ENCODE data around the gene CNN1. TPM values are rescaled to one million over a fixed set of nuclear protein-coding genes. Genes with fewer than 3 reads are reported as not detected.
A peak's percentile ranks its signal among the peaks of the same experiment; 100 is the strongest.

The CNN1 gene
- total and polyA plus RNA-seq, 2 of the 13 experiments (the other 11 are each of a cell fraction or from before 2014, with no cell fraction given): 0.70 to 1.1 TPM

DNA sequence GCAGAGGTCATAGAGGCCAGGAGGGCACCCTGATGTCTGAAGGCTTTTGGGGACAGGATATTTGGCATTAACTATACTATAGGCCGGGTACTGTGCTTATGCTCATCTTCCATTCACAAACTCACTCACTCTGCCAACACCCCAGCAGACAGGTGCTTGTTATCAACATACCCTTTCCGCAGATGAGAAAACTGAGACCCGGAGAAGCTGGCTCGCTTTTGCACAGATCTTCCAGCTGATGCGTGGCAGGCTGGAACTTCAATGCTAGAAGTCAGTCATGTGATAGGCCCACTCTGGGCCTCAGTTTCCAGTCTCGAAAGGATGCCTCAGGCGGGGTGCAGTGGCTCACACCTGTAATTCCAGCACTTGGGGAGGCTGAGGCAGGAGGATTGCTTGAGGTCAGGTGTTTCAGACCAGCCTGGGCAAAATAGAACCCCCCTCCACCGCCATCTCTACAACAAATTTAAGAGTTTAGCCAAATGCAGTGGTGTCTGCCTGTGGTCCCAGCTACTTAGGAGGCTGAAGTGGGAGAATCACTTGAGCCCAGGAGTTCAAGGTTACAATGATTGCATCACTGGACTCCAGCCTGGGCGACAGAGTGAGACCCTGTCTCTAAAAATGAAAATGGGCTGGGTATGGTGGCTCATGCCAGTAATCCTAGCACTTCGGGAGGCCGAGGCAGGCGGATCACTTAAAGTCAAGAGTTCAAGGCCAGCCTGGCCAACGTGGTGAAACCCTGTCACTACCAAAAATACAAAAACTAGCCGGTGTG is 9.5 kb downstream of the CNN1 start (continued):
- TF ChIP-seq SMYD3 (CRISPR knock-in tag; IDR thresholded peaks at IDR 0.05) (no peak), ZNF737 (CRISPR knock-in tag; IDR thresholded peaks at IDR 0.05; ENCODE audit: borderline replicate concordance) (no peak), HNF4A (CRISPR knock-in tag; IDR thresholded peaks at IDR 0.05) (peak; percentile 43; the same call in 1 of the 2 replicates), ZBTB38 (CRISPR knock-in tag; IDR thresholded peaks at IDR 0.05) (no peak), HOXD1 (CRISPR knock-in tag; IDR thresholded peaks at IDR 0.05) (no peak), ATF1 (CRISPR knock-in tag; IDR thresholded peaks at IDR 0.05) (no peak), ZNF143 (CRISPR knock-in tag; IDR thresholded peaks at IDR 0.05) (no peak), SSRP1 (CRISPR knock-in tag; IDR thresholded peaks at IDR 0.05) (no peak), SNAI1 (CRISPR knock-in tag; IDR thresholded peaks at IDR 0.05; ENCODE audit: borderline replicate concordance) (no peak), MTA1 (CRISPR knock-in tag; IDR thresholded peaks at IDR 0.05; ENCODE audit: borderline replicate concordance) (no peak), SP1 (IDR thresholded peaks at IDR 0.05) (no peak), SP1 (CRISPR knock-in tag; IDR thresholded peaks at IDR 0.05) (no peak), ZNF260 (CRISPR knock-in tag; IDR thresholded peaks at IDR 0.05; ENCODE audit: borderline replicate concordance, low read depth) (no peak), HNF4G (IDR thresholded peaks at IDR 0.05; ENCODE audit: borderline replicate concordance, low read depth, low read length) (no peak), HNF4G (CRISPR knock-in tag; IDR thresholded peaks at IDR 0.05; ENCODE audit: borderline replicate concordance, low read depth) (no peak), SALL2 (CRISPR knock-in tag; IDR thresholded peaks at IDR 0.05) (no peak), ZNF446 (CRISPR knock-in tag; IDR thresholded peaks at IDR 0.05) (no peak), ZSCAN31 (CRISPR knock-in tag; IDR thresholded peaks at IDR 0.05; ENCODE audit: low read depth) (no peak), ZNF816 (CRISPR knock-in tag; IDR thresholded peaks at IDR 0.05; ENCODE audit: borderline replicate concordance) (no peak), ZNF530 (CRISPR knock-in tag; IDR thresholded peaks at IDR 0.05; ENCODE audit: low read depth) (no peak), GATAD2A (CRISPR knock-in tag; IDR thresholded peaks at IDR 0.05) (0 out of 2 replicates have a peak, but pooled peaks have one; percentile 36), SMAD3 (CRISPR knock-in tag; IDR thresholded peaks at IDR 0.05) (no peak), TEAD3 (CRISPR knock-in tag; optimal IDR thresholded peaks at IDR 0.05; ENCODE audit: borderline replicate concordance) (no peak), ZNF777 (CRISPR knock-in tag; IDR thresholded peaks at IDR 0.05) (no peak)
- TF ChIP-seq, protein P1, sequence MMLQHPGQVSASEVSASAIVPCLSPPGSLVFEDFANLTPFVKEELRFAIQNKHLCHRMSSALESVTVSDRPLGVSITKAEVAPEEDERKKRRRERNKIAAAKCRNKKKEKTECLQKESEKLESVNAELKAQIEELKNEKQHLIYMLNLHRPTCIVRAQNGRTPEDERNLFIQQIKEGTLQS (CRISPR knock-in tag; IDR thresholded peaks at IDR 0.05): peak; percentile 51; the same call in 1 of the 2 replicates
- TF ChIP-seq, protein P2, sequence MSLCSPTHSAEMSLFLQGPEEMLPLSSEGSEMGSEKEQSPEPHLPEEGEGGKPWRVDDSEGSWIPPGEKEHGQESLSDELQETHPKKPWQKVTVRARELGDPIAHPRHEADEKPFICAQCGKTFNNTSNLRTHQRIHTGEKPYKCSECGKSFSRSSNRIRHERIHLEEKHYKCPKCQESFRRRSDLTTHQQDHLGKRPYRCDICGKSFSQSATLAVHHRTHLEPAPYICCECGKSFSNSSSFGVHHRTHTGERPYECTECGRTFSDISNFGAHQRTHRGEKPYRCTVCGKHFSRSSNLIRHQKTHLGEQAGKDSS (CRISPR knock-in tag; IDR thresholded peaks at IDR 0.05; ENCODE audit: borderline replicate concordance, low read depth): no peak
- TF ChIP-seq, protein P3, sequence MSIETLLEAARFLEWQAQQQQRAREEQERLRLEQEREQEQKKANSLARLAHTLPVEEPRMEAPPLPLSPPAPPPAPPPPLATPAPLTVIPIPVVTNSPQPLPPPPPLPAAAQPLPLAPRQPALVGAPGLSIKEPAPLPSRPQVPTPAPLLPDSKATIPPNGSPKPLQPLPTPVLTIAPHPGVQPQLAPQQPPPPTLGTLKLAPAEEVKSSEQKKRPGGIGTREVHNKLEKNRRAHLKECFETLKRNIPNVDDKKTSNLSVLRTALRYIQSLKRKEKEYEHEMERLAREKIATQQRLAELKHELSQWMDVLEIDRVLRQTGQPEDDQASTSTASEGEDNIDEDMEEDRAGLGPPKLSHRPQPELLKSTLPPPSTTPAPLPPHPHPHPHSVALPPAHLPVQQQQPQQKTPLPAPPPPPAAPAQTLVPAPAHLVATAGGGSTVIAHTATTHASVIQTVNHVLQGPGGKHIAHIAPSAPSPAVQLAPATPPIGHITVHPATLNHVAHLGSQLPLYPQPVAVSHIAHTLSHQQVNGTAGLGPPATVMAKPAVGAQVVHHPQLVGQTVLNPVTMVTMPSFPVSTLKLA (IDR thresholded peaks at IDR 0.05): no peak
- TF ChIP-seq, protein P4, sequence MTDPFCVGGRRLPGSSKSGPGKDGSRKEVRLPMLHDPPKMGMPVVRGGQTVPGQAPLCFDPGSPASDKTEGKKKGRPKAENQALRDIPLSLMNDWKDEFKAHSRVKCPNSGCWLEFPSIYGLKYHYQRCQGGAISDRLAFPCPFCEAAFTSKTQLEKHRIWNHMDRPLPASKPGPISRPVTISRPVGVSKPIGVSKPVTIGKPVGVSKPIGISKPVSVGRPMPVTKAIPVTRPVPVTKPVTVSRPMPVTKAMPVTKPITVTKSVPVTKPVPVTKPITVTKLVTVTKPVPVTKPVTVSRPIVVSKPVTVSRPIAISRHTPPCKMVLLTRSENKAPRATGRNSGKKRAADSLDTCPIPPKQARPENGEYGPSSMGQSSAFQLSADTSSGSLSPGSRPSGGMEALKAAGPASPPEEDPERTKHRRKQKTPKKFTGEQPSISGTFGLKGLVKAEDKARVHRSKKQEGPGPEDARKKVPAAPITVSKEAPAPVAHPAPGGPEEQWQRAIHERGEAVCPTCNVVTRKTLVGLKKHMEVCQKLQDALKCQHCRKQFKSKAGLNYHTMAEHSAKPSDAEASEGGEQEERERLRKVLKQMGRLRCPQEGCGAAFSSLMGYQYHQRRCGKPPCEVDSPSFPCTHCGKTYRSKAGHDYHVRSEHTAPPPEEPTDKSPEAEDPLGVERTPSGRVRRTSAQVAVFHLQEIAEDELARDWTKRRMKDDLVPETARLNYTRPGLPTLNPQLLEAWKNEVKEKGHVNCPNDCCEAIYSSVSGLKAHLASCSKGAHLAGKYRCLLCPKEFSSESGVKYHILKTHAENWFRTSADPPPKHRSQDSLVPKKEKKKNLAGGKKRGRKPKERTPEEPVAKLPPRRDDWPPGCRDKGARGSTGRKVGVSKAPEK (CRISPR knock-in tag; IDR thresholded peaks at IDR 0.05; ENCODE audit: borderline replicate concordance): no peak

All from HepG2 (cell line).